Tibial artery (tissue), 4 donors: ENCODE results near the gene TRPC4AP.

Experiments
- DNase-seq, 2 donors: peaks; one replicate each; pipeline ENCODE4 v3.0.0-alpha.2; 2019
- H3K27ac ChIP-seq, 2 donors: fragments of 200-600 bp; sonication (generic) in 1 of 2; 1 replicate in 1 of 2; 2 replicates in 1 of 2; pipeline ENCODE4 v1.5.1; 2018 to 2019; ENCODE audit warnings: mild to moderate bottlenecking in 1 of 2
- H3K27me3 ChIP-seq, 2 donors: fragments of 200-600 bp; sonication (generic) in 1 of 2; one replicate each; pipeline versions ENCODE4 v1.5.1 to v1.6.0; 2016 to 2019
- H3K36me3 ChIP-seq, 3 donors: fragments of 200-600 bp; sonication (generic) in 2 of 3; one replicate each; pipeline ENCODE4 v1.5.1; 2016 to 2019; ENCODE audit warnings: mild to moderate bottlenecking in 2 of 3
- H3K4me1 ChIP-seq, 4 donors: fragments of 200-600 bp; sonication (generic) in 2 of 4; 1 replicate in 3 of 4; 2 replicates in 1 of 4; pipeline ENCODE4 v1.5.1; 2016 to 2019
- H3K4me3 ChIP-seq, 2 donors: fragments of 200-600 bp; sonication (generic) in 1 of 2; 1 replicate in 1 of 2; 2 replicates in 1 of 2; pipeline ENCODE4 v1.5.1; 2018 to 2019; ENCODE audit warnings: mild to moderate bottlenecking in 2 of 2
- H3K9me3 ChIP-seq, 3 donors: fragments of 200-600 bp; sonication (generic) in 1 of 3; one replicate each; pipeline ENCODE4 v1.5.1; 2016 to 2019
- intact Hi-C: fragments of 100-400 bp; cut with DNase I; formaldehyde crosslinking; loops from one replicate; pipeline ENCODE4 v1.15.0; 2023; ENCODE audit warnings: low total_unique reads
- TF ChIP-seq, protein P1 (sequence below), 2 experiments: fragments of 200-600 bp in 1 of 2; fragments of 450-650 bp in 1 of 2; IDR thresholded peaks; one replicate each; pipeline ENCODE4 v1.5.1; 2017 to 2019; ENCODE audit warnings: antibody characterized with exemption in 2 of 2, mild to moderate bottlenecking in 1 of 2, moderate library complexity in 1 of 2

TRPC4AP gene

GRCh38 chr20:35018590-35019371, 73.8 kb downstream of the TRPC4AP start:
- intact Hi-C loops = no loop called here
- TF ChIP-seq, protein P1, sequence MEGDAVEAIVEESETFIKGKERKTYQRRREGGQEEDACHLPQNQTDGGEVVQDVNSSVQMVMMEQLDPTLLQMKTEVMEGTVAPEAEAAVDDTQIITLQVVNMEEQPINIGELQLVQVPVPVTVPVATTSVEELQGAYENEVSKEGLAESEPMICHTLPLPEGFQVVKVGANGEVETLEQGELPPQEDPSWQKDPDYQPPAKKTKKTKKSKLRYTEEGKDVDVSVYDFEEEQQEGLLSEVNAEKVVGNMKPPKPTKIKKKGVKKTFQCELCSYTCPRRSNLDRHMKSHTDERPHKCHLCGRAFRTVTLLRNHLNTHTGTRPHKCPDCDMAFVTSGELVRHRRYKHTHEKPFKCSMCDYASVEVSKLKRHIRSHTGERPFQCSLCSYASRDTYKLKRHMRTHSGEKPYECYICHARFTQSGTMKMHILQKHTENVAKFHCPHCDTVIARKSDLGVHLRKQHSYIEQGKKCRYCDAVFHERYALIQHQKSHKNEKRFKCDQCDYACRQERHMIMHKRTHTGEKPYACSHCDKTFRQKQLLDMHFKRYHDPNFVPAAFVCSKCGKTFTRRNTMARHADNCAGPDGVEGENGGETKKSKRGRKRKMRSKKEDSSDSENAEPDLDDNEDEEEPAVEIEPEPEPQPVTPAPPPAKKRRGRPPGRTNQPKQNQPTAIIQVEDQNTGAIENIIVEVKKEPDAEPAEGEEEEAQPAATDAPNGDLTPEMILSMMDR (IDR thresholded peaks at IDR 0.05) = no peak
- Histone ChIP-seq H3K4me3 (no peak overlapping the region), H3K9me3 (no peaks in the 10 kb centered on the region), H3K27me3 (no peaks in the 10 kb centered on the region), H3K4me1 (no peaks in the 10 kb centered on the region), H3K27ac (no peak overlapping the region), H3K36me3 (peaks cover 48 to 92% (median 55%) of the 10 kb centered on the region in 3 donors)
- DNase-seq = no peak

DNA sequence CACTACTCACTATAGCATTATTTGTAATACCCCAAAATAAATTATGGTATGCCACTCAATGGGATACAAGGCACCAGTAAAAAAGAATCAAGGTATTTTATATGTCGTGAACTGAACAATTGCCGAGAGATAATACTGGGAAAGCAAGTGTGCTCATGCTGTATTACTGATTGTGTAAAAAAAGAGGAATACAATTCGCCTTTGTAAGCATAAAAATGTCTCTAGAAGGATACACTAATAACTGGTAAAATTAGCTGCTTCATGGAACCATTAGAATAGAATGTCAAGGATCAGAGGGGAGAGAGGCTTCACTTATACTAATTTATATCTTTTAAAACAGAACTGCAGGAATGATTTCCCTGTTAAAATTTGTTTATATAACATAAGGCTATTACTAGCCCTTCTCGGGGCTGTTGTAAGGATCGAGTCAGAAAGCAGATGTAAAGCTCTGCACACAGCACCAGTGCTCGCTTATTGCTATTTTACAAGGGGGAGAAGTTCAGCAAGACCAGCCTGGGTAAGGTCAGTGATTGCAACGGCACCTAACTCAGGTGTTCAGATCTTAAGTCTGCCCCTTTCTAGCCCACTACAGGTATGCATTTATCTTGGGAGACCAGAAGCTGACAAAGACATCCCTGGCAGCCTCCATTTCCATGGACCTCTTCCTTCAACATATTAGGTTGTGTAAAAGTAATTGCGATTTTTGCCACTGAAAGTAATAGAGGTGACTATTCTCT, 75.3 kb downstream of the TRPC4AP start:
- Histone ChIP-seq H3K9me3 (no peaks in the 10 kb centered on the region), H3K27me3 (no peaks in the 10 kb centered on the region), H3K4me1 (no peaks in the 10 kb centered on the region), H3K27ac (no peak overlapping the region), H3K4me3 (no peak overlapping the region), H3K36me3 (peaks cover 49 to 92% (median 62%) of the 10 kb centered on the region in 3 donors)
- no peak for DNase-seq
- intact Hi-C loops = no loop called here
- TF ChIP-seq, protein P1 (IDR thresholded peaks at IDR 0.05) = no peak

GRCh38 chr20:35015863-35016193, 76.8 kb downstream of the TRPC4AP start:
- TF ChIP-seq, protein P1 (IDR thresholded peaks at IDR 0.05) = no peak
- Histone ChIP-seq H3K27ac (no peak overlapping the region), H3K27me3 (no peaks in the 10 kb centered on the region), H3K4me3 (no peak overlapping the region), H3K9me3 (no peaks in the 10 kb centered on the region), H3K36me3 (peaks cover 61 to 92% (median 63%) of the 10 kb centered on the region in 3 donors), H3K4me1 (no peaks in the 10 kb centered on the region)
- intact Hi-C loops = no loop called here
- no peak for DNase-seq

GRCh38 chr20:35014537-35014936, 78.1 kb downstream of the TRPC4AP start:
- TF ChIP-seq, protein P1 (IDR thresholded peaks at IDR 0.05) = no peak
- DNase-seq = no peak
- Histone ChIP-seq H3K9me3 (no peaks in the 10 kb centered on the region), H3K4me1 (no peaks in the 10 kb centered on the region), H3K27me3 (no peaks in the 10 kb centered on the region), H3K27ac (no peak overlapping the region), H3K4me3 (no peak overlapping the region), H3K36me3 (peaks cover 63 to 92% (median 63%) of the 10 kb centered on the region in 3 donors)
- intact Hi-C loops = no loop called here

- Histone ChIP-seq H3K9me3 (no peaks in the 10 kb centered on the region), H3K36me3 (peaks cover 64 to 93% (median 69%) of the 10 kb centered on the region in 3 donors), H3K4me1 (peaks cover 0 to under 1% (median 0%) of the 10 kb centered on the region in 4 donors), H3K4me3 (no peak overlapping the region), H3K27me3 (no peaks in the 10 kb centered on the region), H3K27ac (no peak overlapping the region)
- TF ChIP-seq, protein P1 (IDR thresholded peaks at IDR 0.05) = no peak
- no peak for DNase-seq
- intact Hi-C loops = no loop called here
These were observed 78.9 kb downstream of the TRPC4AP start for GRCh38 chr20:35013421-35014411.
